ENCODE data around the gene PDLIM3.

PDLIM3 gene

DNA sequence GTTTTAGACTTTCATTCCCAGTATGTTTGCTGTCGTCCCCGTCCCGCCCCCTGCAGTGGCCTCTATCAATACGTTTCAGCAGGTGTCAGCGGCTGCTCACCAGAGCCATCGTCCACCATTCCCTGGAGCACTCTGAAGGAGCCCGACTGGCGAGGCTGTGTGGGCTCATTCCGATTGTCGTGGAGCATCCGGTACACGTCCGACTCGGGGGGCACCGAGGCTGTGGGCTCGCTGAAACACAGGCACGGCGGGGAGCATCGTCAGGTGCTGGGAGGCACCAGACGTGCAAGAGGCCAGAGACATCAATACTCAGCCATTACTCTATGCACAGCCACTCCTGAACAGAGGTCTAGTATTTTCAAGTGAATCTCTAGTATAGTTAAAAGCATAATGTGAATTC is 28.9 kb downstream of the PDLIM3 start:
- CTCF ChIA-PET, result no interaction called here
- Histone ChIP-seq H3K36me3 (ENCODE audit: control insufficient read depth in 2 of 2, insufficient read depth in 1 of 2, low read length in 2 of 2) (peaks cover 0 to 9% of the 10 kb centered on the region in 2 experiments; a peak in 1 of 3 replicates), H3K9me3 (ENCODE audit: control insufficient read depth, insufficient read depth, low read depth, low read length) (no peaks in the 10 kb centered on the region), H3K4me3 (ENCODE audit: low read depth, low read length) (no peak overlapping the region), H3K27ac (ENCODE audit: extremely low read depth, low read depth, low read length) (no peak overlapping the region), H3K4me1 (ENCODE audit: control insufficient read depth, insufficient read depth, low read length) (peaks cover 10% of the 10 kb centered on the region)
- TF ChIP-seq ZNF155 (tag by site-specific recombination; IDR thresholded peaks at IDR 0.05), result no peak
- TF ChIP-seq, protein P1, sequence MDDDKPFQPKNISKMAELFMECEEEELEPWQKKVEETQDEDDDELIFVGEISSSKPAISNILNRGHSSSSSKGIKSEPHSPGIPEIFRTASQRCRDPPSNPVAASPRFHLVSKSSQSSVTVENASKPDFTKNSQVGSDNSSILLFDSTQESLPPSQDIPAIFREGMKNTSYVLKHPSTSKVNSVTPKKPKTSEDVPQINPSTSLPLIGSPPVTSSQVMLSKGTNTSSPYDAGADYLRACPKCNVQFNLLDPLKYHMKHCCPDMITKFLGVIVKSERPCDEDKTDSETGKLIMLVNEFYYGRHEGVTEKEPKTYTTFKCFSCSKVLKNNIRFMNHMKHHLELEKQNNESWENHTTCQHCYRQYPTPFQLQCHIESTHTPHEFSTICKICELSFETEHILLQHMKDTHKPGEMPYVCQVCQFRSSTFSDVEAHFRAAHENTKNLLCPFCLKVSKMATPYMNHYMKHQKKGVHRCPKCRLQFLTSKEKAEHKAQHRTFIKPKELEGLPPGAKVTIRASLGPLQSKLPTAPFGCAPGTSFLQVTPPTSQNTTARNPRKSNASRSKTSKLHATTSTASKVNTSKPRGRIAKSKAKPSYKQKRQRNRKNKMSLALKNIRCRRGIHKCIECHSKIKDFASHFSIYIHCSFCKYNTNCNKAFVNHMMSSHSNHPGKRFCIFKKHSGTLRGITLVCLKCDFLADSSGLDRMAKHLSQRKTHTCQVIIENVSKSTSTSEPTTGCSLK (tag by site-specific recombination; IDR thresholded peaks at IDR 0.05), result no peak
- TF ChIP-seq ZNF426 (tag by site-specific recombination; IDR thresholded peaks at IDR 0.05), result no peak
- POLR2A ChIA-PET, result no interaction called here

DNA sequence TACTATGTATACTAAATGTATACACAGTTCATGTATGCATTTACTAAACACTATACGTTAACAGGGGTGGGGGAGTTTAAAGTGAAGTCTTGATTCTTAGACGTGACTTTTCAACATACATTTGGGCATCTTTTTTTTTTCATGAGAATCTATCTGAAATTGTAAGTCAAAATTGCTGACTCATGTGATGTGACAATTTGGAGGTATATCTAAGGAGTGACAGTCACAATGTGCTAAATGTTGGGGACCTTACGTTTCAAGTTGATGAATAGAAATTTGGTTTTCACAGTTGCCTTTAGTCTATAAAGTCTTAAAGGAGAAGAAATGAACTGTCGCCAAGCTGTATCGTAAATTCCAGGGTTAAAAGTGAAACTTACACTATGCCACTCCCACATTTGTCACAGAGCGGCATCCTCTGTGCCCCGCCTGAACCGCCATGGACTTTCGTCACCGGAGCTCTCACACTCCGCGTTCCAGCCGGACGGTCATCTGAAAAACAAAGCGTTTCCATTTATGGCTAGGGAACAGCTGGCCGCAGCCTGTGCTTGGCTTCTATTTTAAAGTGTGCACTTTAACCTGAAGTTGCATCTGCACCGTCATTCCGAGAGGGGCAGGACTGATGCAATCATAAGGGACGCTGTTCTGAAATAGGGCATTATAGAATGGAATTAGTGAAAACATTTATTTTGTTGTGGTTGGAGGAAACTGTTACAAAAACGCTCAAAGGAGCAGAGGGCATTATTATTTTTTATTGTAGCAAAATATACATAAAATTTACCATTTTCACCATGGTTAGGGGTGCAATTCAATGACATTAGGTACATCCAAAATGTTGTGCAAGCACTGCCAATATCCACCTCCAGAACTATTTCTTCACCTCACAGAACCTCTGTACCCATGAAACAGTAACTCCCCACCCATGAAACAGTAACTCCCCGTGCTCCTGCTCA is 30.9 kb downstream of the PDLIM3 start:
- POLR2A ChIA-PET, result no interaction called here
- H3K27ac ChIP-seq (ENCODE audit: extremely low read depth, low read depth, low read length), result no peak overlapping the region

DNA sequence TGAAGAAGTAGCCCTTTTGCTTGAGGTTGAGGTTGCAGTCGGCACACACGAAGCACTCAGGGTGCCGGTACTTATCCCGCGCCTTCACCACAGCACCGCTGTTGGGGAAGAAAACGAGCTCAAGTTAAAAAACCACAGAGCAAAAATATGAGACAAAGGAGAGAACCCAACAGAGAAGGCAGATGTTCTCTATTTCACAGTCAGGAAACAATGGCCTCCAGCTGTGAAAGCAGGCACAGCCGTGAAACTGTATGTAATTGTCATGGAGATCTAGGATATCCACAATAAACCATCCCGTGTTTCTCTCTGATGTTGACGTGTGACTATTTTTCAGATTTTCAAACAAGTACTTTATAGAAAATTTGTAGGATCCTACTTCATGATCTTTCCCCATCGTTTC is 32.9 kb downstream of the PDLIM3 start:
- no peak for TF ChIP-seq ZNF248 (tag by site-specific recombination; IDR thresholded peaks at IDR 0.05)
- TF ChIP-seq, protein P2, sequence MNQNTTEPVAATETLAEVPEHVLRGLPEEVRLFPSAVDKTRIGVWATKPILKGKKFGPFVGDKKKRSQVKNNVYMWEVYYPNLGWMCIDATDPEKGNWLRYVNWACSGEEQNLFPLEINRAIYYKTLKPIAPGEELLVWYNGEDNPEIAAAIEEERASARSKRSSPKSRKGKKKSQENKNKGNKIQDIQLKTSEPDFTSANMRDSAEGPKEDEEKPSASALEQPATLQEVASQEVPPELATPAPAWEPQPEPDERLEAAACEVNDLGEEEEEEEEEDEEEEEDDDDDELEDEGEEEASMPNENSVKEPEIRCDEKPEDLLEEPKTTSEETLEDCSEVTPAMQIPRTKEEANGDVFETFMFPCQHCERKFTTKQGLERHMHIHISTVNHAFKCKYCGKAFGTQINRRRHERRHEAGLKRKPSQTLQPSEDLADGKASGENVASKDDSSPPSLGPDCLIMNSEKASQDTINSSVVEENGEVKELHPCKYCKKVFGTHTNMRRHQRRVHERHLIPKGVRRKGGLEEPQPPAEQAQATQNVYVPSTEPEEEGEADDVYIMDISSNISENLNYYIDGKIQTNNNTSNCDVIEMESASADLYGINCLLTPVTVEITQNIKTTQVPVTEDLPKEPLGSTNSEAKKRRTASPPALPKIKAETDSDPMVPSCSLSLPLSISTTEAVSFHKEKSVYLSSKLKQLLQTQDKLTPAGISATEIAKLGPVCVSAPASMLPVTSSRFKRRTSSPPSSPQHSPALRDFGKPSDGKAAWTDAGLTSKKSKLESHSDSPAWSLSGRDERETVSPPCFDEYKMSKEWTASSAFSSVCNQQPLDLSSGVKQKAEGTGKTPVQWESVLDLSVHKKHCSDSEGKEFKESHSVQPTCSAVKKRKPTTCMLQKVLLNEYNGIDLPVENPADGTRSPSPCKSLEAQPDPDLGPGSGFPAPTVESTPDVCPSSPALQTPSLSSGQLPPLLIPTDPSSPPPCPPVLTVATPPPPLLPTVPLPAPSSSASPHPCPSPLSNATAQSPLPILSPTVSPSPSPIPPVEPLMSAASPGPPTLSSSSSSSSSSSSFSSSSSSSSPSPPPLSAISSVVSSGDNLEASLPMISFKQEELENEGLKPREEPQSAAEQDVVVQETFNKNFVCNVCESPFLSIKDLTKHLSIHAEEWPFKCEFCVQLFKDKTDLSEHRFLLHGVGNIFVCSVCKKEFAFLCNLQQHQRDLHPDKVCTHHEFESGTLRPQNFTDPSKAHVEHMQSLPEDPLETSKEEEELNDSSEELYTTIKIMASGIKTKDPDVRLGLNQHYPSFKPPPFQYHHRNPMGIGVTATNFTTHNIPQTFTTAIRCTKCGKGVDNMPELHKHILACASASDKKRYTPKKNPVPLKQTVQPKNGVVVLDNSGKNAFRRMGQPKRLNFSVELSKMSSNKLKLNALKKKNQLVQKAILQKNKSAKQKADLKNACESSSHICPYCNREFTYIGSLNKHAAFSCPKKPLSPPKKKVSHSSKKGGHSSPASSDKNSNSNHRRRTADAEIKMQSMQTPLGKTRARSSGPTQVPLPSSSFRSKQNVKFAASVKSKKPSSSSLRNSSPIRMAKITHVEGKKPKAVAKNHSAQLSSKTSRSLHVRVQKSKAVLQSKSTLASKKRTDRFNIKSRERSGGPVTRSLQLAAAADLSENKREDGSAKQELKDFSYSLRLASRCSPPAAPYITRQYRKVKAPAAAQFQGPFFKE (tag by site-specific recombination; IDR thresholded peaks at IDR 0.05; ENCODE audit: borderline replicate concordance), result no peak
- no peak for TF ChIP-seq ZNF426 (tag by site-specific recombination; IDR thresholded peaks at IDR 0.05)
- TF ChIP-seq, protein P3, sequence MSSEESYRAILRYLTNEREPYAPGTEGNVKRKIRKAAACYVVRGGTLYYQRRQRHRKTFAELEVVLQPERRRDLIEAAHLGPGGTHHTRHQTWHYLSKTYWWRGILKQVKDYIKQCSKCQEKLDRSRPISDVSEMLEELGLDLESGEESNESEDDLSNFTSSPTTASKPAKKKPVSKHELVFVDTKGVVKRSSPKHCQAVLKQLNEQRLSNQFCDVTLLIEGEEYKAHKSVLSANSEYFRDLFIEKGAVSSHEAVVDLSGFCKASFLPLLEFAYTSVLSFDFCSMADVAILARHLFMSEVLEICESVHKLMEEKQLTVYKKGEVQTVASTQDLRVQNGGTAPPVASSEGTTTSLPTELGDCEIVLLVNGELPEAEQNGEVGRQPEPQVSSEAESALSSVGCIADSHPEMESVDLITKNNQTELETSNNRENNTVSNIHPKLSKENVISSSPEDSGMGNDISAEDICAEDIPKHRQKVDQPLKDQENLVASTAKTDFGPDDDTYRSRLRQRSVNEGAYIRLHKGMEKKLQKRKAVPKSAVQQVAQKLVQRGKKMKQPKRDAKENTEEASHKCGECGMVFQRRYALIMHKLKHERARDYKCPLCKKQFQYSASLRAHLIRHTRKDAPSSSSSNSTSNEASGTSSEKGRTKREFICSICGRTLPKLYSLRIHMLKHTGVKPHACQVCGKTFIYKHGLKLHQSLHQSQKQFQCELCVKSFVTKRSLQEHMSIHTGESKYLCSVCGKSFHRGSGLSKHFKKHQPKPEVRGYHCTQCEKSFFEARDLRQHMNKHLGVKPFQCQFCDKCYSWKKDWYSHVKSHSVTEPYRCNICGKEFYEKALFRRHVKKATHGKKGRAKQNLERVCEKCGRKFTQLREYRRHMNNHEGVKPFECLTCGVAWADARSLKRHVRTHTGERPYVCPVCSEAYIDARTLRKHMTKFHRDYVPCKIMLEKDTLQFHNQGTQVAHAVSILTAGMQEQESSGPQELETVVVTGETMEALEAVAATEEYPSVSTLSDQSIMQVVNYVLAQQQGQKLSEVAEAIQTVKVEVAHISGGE (tag by site-specific recombination; conservative IDR thresholded peaks at IDR 0.05; ENCODE audit: low read depth), result no peak
- Histone ChIP-seq H3K9me3 (ENCODE audit: control insufficient read depth, insufficient read depth, low read depth, low read length) (no peaks in the 10 kb centered on the region), H3K27ac (ENCODE audit: extremely low read depth, low read depth, low read length) (no peak overlapping the region), H3K36me3 (ENCODE audit: control insufficient read depth in 2 of 2, insufficient read depth in 1 of 2, low read length in 2 of 2) (peaks cover 0 to 16% of the 10 kb centered on the region in 2 experiments; a peak in 1 of 3 replicates), H3K4me1 (ENCODE audit: control insufficient read depth, insufficient read depth, low read length) (0 out of 2 replicates have a peak, but pooled peaks cover 2% of the 10 kb centered on the region), H3K4me3 (ENCODE audit: low read depth, low read length) (no peak overlapping the region)
- POLR2A ChIA-PET, result interaction anchor here (0.7 kb wide), 1 partner anchor 33 kb away, joined by 3 read pairs; the partner anchor contains the start of gene PDLIM3
- CTCF ChIA-PET, result no interaction called here

More for the DNA sequence above, 30.9 kb downstream of the PDLIM3 start:
- Histone ChIP-seq H3K9me3 (ENCODE audit: control insufficient read depth, insufficient read depth, low read depth, low read length) (no peaks in the 10 kb centered on the region), H3K4me1 (ENCODE audit: control insufficient read depth, insufficient read depth, low read length) (peaks cover 10% of the 10 kb centered on the region), H3K36me3 (ENCODE audit: control insufficient read depth in 2 of 2, insufficient read depth in 1 of 2, low read length in 2 of 2) (peaks cover 0 to 16% of the 10 kb centered on the region in 2 experiments; a peak in 1 of 3 replicates), H3K4me3 (ENCODE audit: low read depth, low read length) (peak overlapping the region; percentile 9)
- TF ChIP-seq, protein P4, sequence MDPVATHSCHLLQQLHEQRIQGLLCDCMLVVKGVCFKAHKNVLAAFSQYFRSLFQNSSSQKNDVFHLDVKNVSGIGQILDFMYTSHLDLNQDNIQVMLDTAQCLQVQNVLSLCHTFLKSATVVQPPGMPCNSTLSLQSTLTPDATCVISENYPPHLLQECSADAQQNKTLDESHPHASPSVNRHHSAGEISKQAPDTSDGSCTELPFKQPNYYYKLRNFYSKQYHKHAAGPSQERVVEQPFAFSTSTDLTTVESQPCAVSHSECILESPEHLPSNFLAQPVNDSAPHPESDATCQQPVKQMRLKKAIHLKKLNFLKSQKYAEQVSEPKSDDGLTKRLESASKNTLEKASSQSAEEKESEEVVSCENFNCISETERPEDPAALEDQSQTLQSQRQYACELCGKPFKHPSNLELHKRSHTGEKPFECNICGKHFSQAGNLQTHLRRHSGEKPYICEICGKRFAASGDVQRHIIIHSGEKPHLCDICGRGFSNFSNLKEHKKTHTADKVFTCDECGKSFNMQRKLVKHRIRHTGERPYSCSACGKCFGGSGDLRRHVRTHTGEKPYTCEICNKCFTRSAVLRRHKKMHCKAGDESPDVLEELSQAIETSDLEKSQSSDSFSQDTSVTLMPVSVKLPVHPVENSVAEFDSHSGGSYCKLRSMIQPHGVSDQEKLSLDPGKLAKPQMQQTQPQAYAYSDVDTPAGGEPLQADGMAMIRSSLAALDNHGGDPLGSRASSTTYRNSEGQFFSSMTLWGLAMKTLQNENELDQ (tag by site-specific recombination; IDR thresholded peaks at IDR 0.05; ENCODE audit: low read depth), result no peak
- TF ChIP-seq ZNF366 (tag by site-specific recombination; conservative IDR thresholded peaks at IDR 0.05) (no peak), MYNN (tag by site-specific recombination; IDR thresholded peaks at IDR 0.05; ENCODE audit: borderline replicate concordance) (peak; percentile 65; the same call in 1 of the 2 replicates)
- CTCF ChIA-PET, result no interaction called here

Data from HEK293 (cell line).